GM20000 (cell line): ENCODE measurements around the gene GK2.

ENCODE experiments used
- DNase-seq: peaks from one replicate; pipeline ENCODE4 v3.0.0; 2012; ENCODE audit warnings: low spot score
- CTCF ChIP-seq: IDR thresholded peaks from 2 replicates; pipeline ENCODE4 v1.5.1; 2012; ENCODE audit warnings: mild to moderate bottlenecking, control low read depth; ENCODE audit errors: extremely low read depth, missing control alignments

The GK2 gene

GRCh38 chr4:79362626-79363025, 45.4 kb downstream of the GK2 start:
- TF ChIP-seq CTCF: no peak
- DNase-seq: no peak

GRCh38 chr4:79360006-79360405, 48.0 kb downstream of the GK2 start:
- no peak for TF ChIP-seq CTCF
- DNase-seq: no peak

- no peak for DNase-seq
- TF ChIP-seq CTCF: no peak
Measured at GRCh38 chr4:79358438-79358837, 49.6 kb downstream of the GK2 start.

GRCh38 chr4:79357365-79357764, 50.7 kb downstream of the GK2 start:
- no peak for TF ChIP-seq CTCF

More at GRCh38 chr4:79357365-79357764, 50.7 kb downstream of the GK2 start:
- DNase-seq: no peak
